NCI-H1436 (cell line): Measurements from ENCODE around the gene PIM3.

Experiments
- DNase-seq: peaks from one replicate; lab custom pipeline; 2025; lab: John Stamatoyannopoulos, UW

PIM3 gene

DNA sequence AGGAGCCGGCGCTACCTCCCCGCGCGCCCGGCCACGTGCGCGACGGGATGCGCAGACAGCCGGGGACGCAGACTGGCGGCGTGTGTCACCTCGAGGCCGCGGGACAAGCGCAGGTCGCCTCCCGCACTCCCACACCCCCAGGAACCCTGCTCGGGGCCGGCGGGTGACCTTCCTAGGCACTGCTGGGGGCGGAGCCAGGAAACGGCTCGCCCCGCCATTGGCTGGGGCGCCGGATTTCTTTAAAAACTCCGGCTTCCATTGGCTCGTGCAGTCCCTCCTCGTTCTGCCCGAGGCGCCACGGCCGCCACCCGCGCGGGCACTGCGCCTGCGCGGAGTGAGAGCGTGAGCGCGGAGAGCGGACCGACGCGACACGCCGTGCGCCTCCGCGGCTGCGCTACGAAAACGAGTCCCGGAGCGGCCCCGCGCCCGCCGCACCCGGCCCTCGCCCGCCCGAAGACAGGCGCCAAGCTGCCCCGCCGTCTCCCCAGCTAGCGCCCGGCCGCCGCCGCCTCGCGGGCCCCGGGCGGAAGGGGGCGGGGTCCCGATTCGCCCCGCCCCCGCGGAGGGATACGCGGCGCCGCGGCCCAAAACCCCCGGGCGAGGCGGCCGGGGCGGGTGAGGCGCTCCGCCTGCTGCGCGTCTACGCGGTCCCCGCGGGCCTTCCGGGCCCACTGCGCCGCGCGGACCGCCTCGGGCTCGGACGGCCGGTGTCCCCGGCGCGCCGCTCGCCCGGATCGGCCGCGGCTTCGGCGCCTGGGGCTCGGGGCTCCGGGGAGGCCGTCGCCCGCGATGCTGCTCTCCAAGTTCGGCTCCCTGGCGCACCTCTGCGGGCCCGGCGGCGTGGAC, at the start of gene PIM3:
PIM3 (plus strand) TSS at position 614 of the 846 bp plus-strand sequence; CDS start at position 790, 176 bp downstream.
- peak; percentile 94 for DNase-seq

DNA sequence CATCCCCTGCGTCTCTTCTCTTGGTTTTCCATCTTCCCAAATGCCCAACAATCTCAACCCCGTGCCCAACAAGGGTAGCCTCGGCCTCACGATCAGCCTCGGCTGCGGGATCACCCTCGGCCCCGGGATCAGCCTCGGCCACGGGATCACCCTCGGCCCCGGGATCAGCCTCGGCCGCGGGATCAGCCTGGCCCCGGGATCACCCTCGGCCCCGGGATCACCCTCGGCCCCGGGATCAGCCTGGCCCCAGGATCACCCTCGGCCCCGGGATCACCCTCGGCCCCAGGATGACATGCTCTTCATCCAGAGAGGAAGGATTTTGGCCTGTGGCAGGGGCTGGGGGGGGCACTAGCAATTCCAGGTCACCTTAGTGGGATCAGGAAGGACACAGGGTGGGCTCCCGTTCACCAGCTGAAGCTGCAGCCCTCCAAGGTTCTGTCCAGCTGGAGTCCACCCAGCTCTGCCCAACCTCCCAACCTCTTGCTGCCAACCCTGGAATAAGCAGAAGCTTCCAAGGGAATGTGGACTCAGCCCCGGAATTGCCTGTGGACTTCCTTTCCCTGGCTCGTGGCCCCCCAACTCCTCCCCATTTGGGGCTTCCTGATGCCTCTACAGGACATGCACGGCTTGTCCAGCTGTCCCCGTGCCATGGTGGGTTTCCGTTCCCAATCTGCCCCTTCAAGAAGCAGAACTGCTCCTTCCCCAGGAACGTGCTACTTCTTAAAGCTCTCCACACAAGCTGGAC, 48.5 kb upstream of the PIM3 start:
- no peak for DNase-seq

DNA sequence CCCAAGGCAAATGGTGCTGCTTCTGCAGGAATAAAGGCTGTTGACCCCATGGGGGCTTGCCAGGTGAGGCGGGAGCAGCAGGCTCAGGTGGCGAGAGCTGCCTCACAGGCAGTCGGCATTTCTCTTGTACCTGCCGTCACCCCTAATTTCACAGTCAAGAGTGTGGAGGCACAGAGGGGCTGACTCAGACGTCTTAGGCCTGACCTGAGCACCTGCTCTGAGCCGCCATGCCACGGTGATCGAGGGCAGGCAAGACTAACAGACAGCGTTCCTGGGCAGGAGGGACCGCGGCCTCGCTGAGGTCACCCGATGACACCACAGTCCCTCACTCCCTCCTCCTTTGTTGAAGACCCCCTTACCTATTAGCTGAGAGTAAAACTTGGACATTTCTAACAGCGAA, 47.5 kb upstream of the PIM3 start:
- DNase-seq: no peak

DNA sequence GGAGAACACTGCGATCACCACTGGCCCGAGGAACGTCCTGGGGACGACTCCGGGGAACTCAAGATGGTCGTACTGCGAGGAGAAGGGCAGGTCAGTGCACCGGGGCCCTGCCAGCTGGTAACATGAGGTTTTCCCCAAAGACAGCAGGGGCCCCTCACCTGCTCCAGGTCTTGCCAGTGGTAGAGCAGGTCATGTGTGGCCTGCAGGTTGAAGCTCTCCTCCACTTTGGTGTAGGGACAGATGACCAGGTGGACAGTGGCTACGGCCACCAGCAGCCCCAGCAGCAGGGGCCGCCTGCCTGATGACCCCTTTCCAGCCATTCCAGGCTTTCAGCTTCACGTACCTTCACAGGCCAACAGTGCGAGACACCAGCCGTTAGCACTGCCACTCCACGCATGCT, 47.1 kb upstream of the PIM3 start:
- DNase-seq: no peak

DNA sequence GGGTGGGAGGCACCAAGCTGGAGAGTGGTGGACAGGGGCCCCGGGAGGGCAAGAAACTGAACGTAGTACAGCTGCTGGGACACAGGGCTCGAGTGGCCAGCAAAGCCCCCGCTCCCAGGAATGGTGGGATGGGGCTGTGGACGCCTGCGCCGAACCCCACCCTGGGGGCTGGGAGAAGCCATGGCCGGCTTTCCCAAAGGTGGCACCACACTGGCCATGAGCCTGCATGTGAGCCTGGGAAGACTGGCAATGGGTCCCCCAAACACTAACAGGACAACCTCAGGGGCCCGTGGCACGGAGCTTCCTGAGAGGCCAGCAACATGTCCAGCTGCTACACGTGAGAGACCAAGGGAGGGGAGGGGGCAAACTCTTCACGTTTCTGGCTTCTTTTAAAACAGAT, 46.3 kb upstream of the PIM3 start:
- no peak for DNase-seq

DNA sequence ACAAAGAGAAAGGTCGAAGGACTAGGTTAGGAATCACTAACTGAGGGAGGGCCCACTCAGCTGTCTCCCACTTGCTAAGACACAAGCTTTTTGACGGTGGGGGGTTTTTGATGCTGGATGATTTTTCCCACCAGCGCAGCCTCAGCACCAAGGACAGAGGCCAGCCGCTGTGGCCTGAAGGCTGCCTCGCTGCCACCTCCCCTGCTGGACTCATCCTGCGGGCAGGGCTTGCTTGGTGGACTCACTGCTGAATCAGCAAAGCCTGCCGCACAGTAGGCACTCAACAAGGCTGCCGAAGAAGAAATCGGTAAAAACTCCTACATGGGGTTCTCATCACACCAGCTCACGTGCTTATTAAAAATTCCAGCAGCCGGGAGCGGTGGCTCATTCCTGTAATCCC, 45.0 kb upstream of the PIM3 start:
- no peak for DNase-seq

DNA sequence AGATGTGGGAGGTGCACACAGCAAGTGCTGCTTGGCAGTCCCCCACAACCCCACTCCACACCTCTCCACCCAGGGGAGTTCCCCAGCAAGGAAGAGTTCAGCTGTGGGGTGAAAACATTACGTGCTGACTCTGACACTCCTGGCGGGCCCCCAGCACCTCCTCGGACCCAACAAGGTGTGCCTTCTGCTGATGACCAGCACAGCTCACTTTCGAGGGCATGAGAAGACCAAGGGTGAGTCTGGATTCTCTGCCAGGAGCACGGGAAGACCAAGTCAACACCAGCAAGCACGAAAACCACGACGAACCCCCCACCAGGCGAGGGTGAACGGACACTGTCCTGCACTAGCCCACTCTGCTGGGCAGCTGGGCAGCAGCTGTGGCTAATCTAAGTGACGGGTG, 43.7 kb upstream of the PIM3 start:
- DNase-seq: no peak

DNA sequence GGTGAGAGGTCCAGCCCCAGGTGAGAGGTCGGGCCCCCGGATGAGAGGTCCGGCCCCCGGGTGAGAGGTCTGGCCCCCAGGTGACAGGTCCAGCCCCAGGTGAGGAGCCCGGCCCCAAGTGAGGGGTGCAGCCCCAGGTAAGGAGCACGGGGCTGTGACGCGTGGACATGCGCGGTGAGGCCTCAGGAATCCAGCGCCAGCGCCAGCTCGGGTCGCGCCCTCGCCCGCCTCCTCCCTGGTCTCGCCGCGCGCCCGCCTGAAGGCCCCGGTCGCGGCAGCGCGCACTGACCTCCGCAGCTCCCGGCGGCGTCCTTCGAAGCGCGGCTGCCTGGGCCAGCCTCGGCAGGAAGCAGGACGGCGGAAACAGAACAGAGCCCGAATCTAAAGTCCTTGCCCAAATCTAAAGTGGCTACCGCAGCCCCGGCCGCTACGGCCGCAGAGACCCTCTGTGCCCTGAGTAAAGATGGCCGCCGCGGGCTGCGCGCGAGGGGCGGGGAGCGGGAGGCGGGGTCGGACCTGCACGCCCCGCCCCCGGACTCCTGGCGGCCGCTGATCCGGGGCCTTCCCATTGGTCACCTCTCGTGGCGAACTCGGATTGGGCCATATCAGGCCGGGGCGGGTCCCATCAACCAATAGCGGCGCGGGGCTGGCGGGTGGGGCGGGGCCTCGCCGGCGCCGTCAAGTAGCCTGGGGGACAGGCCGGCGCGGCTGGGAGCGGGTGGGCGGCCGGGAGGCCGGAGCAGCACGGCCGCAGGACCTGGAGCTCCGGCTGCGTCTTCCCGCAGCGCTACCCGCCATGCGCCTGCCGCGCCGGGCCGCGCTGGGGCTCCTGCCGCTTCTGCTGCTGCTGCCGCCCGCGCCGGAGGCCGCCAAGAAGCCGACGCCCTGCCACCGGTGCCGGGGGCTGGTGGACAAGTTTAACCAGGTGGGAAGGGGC, 42.3 kb upstream of the PIM3 start, which contains the start of the genes ALG12 and CRELD2:
ALG12 (minus strand) TSS at position 465 of the 937 bp plus-strand sequence. CDS start 4,673 bp downstream, outside the sequence.
CRELD2 (plus strand) TSS at position 661 of the 937 bp plus-strand sequence; CDS start at position 797, 136 bp downstream.
- DNase-seq: peak; percentile 93

DNA sequence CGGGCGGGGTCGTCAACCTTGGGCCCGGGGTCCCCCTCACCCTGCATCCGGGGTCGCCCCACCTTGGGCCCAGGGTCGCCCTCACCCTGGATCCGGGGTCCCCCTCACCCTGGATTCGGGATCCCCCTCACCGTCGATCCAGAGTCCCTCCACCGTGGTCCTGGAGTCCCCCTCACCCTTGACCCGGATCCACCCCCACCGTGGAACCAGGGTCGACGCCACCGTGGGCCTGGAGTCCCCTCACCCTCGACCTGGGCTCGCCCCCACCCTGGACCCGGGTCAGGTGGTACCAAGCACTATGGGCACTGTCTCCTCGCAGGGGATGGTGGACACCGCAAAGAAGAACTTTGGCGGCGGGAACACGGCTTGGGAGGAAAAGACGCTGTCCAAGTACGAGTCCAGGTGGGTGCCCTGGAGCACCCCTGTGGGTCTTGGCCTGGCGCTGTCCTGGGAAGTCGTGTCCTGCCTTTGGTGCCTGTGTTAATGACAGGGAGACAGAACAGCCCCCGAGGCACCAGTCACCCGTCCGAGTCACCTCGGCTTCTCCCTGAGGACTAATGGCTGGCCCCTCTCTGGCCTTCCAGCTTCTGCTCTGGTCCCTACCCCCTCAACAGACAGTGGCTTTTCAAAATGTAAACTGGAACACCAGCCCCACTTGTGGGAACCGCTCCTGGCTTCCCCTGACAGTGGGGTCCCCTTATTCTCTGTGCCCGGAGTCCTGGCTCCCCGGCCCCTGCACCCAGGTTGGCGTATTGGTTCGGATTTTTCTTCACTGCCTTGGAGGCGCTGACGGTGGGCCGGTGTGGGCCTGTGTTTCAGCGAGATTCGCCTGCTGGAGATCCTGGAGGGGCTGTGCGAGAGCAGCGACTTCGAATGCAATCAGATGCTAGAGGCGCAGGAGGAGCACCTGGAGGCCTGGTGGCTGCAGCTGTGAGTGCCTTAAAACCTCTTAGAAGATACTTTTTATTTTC, 41.4 kb upstream of the PIM3 start:
- no peak for DNase-seq

- no peak for DNase-seq
These were observed 39.7 kb upstream of the PIM3 start for GRCh38 chr22:49920859-49921258.

DNA sequence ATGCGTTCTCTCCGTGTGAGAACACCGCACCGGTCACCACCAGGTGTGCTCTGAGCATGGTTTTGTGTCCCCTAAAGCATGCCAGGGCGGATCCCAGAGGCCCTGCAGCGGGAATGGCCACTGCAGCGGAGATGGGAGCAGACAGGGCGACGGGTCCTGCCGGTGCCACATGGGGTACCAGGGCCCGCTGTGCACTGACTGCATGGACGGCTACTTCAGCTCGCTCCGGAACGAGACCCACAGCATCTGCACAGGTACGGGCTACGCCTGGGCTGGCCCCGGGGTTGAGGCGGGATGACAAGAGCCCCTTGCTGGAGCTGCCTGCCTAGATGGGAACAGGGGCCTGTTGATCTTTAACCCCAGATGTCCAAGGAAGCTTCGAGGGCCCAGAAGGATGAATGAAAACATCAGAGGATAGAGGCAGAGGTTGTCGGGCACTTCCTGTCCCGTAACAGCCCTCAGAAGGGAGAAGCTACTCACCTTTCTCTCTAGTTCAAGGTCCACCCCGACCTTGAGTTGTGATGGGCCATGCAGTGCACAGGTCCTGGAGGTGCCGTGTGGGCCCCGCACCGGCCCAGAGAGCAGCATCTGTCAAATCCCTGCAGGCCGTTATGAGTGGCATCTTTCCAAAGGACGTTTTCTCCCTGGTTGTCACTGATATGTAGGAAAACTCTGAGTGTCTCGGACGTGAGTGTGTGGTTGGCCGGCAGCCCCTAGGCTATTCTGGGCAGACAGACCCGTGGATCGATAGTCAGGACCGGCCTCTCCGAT, 38.9 kb upstream of the PIM3 start:
- no peak for DNase-seq

DNA sequence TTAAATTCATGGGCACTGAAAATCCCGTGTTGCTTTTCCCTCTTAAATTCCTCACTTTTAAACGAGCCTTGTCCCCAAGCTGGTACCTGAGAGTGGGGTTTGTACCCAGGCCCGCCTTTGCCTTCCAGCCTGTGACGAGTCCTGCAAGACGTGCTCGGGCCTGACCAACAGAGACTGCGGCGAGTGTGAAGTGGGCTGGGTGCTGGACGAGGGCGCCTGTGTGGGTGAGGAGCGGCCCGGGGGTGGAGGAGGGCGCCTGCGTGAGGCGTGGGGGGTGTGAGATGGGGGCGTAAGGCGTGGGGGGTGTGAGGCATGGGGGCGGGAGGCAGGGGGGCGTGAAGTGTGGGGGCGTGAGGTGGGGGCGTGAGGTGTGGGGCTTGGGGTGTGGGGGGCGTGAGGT, 38.1 kb upstream of the PIM3 start:
- no peak for DNase-seq

- DNase-seq: no peak
These were observed 37.6 kb upstream of the PIM3 start for GRCh38 chr22:49922926-49923325.

DNA sequence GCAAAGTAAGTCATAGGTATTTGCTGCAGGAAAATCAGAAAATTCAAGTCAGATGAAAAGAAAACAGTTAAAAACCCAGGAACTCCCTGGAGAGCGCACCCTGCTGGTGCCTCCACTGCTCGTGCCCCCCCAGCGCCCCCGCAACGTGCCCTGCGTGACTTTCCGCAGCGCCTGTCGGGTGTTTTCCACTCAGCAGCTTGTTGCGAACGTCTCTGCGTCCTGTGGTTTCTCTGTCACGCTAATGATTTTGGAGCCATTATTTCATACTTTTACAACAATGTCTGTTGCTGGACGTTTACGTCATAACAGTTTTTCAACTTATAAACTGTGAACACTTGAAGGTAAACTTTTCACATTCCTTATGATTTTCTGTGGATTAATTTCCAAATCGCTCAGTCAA, 37.1 kb upstream of the PIM3 start:
- no peak for DNase-seq

- no peak for DNase-seq
These were observed 36.3 kb upstream of the PIM3 start for GRCh38 chr22:49924113-49924833.

DNA sequence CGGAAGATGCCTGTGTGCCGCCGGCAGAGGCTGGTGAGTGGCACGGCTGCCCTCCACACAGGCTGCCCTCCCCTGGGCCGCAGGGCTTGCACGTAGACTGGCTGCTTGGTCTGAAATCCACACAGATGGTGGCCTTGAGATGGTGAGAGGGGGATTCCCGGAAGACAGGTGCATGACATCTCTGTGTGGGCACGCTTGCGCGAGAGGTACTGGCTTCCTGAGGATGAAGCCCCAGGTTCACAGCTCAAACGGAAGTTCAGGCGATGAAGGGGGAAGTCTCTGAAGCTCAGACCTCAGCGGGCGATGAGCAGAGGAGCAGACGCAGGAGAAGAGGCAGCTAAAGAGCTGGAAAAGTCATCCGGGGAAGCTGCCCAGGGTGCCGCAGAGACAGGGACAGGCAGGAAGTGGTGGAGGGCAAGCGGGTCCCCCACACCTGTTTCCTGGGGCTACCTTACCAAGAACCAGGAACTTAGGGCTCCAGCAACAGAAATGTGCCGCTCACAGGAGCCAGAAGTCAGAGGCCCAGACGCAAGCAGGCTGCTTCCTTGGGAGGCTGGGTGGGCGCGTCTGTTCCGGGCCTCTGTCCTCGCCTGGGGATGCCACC, 34.9 kb upstream of the PIM3 start:
- no peak for DNase-seq

DNA sequence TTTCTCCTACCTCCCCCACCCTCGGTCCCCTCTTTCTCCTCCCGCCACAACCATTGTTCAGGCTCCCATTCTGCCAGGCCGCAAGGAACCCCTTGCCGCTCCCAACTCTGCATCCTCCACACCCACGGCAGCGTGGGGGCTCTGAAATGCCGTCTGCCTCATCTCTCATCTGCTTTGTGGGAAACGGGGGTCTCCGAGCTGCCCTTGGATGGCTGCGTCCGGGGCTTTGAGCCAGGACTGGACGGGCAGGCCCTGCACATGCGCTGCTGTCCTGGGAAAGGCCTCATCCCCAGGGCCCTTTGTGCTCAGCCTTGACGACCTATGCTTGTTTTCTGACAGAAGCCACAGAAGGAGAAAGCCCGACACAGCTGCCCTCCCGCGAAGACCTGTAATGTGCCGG, 33.7 kb upstream of the PIM3 start:
- no peak for DNase-seq

- no peak for DNase-seq
These were observed 32.9 kb upstream of the PIM3 start for GRCh38 chr22:49927483-49928184.
